OCI-LY7 (cell line): ENCODE data around the gene C9orf57.

Experiments used
- CTCF ChIP-seq: fragments of 200-600 bp; sonication (generic); conservative IDR thresholded peaks from 2 replicates; pipeline ENCODE4 v1.5.1; 2014; ENCODE audit warnings: mild to moderate bottlenecking, antibody characterized with exemption, low read length, moderate library complexity, mixed read lengths
- EZH2phosphoT487 ChIP-seq: fragments of 200-600 bp; sonication (generic); IDR thresholded peaks from 2 replicates; pipeline ENCODE4 v1.6.1; 2018; ENCODE audit warnings: low read depth, borderline replicate concordance, mild to moderate bottlenecking, mixed run types, antibody characterized with exemption, low read length, moderate library complexity, mixed read lengths

- no peak for TF ChIP-seq CTCF
- TF ChIP-seq EZH2phosphoT487 = no peak
Observed at GRCh38 chr9:72089451-72090130, 29.2 kb upstream of the C9orf57 start.
